ENCODE measurements around the gene UTP14C. TPM values are rescaled to one million over a fixed set of nuclear protein-coding genes. Genes with fewer than 3 reads are reported as not detected.
A peak's percentile ranks its signal among the peaks of the same experiment; 100 is the strongest.

Gene UTP14C
- total RNA-seq, 2 donors from 2014 or later = 19.1 to 26.1 TPM

DNA sequence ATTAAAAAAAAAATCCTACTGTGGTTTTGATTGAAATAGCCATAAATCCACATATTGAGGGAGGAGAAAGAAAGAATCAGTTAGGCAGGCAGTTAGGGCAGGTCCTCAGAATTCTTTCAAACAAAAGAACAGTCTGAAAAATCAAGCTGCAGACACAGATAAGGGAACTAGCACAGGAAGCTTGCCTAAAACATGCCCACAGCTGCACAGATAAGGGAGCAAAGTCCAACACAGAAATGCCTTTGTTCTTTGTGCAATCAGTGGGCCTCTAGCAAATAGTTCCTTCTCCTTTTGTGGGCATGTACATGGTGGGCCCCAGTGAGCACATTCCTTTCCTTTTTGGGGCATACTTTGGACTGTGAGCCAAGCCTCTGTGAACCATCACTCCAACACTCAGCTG lies 42.7 kb downstream of the UTP14C start:
- TF ChIP-seq POLR2A (IDR thresholded peaks at IDR 0.05) = no peak
- TF ChIP-seq, protein P1, sequence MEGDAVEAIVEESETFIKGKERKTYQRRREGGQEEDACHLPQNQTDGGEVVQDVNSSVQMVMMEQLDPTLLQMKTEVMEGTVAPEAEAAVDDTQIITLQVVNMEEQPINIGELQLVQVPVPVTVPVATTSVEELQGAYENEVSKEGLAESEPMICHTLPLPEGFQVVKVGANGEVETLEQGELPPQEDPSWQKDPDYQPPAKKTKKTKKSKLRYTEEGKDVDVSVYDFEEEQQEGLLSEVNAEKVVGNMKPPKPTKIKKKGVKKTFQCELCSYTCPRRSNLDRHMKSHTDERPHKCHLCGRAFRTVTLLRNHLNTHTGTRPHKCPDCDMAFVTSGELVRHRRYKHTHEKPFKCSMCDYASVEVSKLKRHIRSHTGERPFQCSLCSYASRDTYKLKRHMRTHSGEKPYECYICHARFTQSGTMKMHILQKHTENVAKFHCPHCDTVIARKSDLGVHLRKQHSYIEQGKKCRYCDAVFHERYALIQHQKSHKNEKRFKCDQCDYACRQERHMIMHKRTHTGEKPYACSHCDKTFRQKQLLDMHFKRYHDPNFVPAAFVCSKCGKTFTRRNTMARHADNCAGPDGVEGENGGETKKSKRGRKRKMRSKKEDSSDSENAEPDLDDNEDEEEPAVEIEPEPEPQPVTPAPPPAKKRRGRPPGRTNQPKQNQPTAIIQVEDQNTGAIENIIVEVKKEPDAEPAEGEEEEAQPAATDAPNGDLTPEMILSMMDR (IDR thresholded peaks at IDR 0.05) = no peak
- no peak for TF ChIP-seq POLR2AphosphoS5 (IDR thresholded peaks at IDR 0.05)
- DNase-seq (ENCODE audit: low spot score) = no peak
- no peak overlapping the region for H3K27ac ChIP-seq
- no peaks in the 10 kb centered on the region for H3K27me3 ChIP-seq (replicated peaks; ENCODE audit: insufficient read depth)
- no peaks in the 10 kb centered on the region for H3K4me1 ChIP-seq (replicated peaks)
- H3K36me3 ChIP-seq = no peaks in the 10 kb centered on the region
- intact Hi-C loops (cut with DNase I) = no loop called here
- no peak overlapping the region for H3K4me3 ChIP-seq
- no peaks in the 10 kb centered on the region for H3K9me3 ChIP-seq

DNA sequence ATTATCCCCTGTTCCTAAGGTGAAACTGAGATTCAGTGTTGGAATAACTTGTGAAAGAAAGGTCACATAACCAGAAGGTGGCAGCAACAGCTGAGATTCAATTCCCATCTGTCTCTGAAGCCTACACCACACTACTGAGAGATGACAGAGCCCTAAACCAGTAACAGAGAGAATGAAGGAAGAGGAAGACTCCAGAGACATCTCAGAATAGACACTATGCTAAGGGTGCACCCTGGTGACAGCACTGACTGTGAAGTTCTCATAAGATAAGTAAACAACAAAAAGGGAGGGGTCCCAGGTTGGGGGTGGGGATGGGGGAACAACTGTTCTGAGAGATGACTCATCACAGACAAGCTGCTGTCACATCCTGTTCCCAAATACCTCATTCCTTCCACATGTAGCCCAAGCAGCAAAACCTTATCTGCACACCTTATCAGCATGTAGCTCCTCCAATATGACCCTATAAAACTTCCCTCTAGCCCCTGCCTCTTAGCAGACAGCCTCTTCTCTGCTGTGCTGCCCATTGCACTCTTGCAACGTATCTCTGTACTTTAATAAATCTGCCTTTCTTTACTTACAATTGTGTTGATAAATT lies 46.5 kb downstream of the UTP14C start:
- Histone ChIP-seq H3K9me3 (no peaks in the 10 kb centered on the region), H3K27me3 (replicated peaks; ENCODE audit: insufficient read depth) (no peaks in the 10 kb centered on the region), H3K36me3 (no peaks in the 10 kb centered on the region), H3K4me1 (replicated peaks) (no peaks in the 10 kb centered on the region), H3K27ac (no peak overlapping the region), H3K4me3 (no peak overlapping the region)
- no peak for TF ChIP-seq POLR2A (IDR thresholded peaks at IDR 0.05)
- TF ChIP-seq, protein P1 (IDR thresholded peaks at IDR 0.05) = peak in 1 of 4 experiments; percentile 11
- WGBS = 94% methylated on average over 1 of the region's 1 CpG
- intact Hi-C loops (cut with DNase I) = no loop called here
- DNase-seq (ENCODE audit: low spot score) = no peak

Other genes with a start within 250 kb of the UTP14C start
- gene DHRS12, start 220.5 kb upstream of the UTP14C start, total RNA-seq = 10 to 100 TPM; 18.7 to 19.8 TPM
- under 1 TPM in 1 of 2 donors, not detected in 1; 0.28 TPM for gene TMEM272, start 179.5 kb upstream of the UTP14C start, total RNA-seq
- gene CCDC70, start 162.7 kb upstream of the UTP14C start, total RNA-seq = 10 to 100 TPM in 1 of 2 donors, not detected in 1; 11.5 TPM
- gene ATP7B, start 13.2 kb upstream of the UTP14C start, total RNA-seq = 1 to 10 TPM; 6.2 to 8.2 TPM
- 10 to 100 TPM; 28.9 to 34.1 TPM for gene ALG11, start 12.3 kb upstream of the UTP14C start, total RNA-seq
- 1 to 10 TPM; 1.2 to 2.3 TPM for gene NEK5, start 104.4 kb downstream of the UTP14C start, total RNA-seq
- gene NEK3, start 134.9 kb downstream of the UTP14C start, total RNA-seq = 10 to 100 TPM; 12.9 to 36.8 TPM